ENCODE measurements around the gene AFAP1. TPM values are rescaled to one million over a fixed set of nuclear protein-coding genes. Genes with fewer than 3 reads are reported as not detected.
A peak's percentile ranks its signal among the peaks of the same experiment; 100 is the strongest.
"Not testable (repeated sequence)": the region's sequence is repeated elsewhere in the genome, so short reads cannot be mapped to it uniquely, and the experiment has no call there.

AFAP1 gene
- total RNA-seq, 1 experiment from 2014 or later, result 11.3 TPM

- Histone ChIP-seq H3K4me3 (ENCODE audit: insufficient read depth, low read depth, low read length) (no peak overlapping the region), H3K27me3 (ENCODE audit: control insufficient read depth, insufficient read depth, low read length) (no peaks in the 10 kb centered on the region), H3K36me3 (replicated peaks; ENCODE audit: control insufficient read depth, insufficient read depth, low read length) (no peaks in the 10 kb centered on the region)
- no peak for DNase-seq
Measured at GRCh38 chr4:7922466-7922865, 17.2 kb downstream of the AFAP1 start.

DNA sequence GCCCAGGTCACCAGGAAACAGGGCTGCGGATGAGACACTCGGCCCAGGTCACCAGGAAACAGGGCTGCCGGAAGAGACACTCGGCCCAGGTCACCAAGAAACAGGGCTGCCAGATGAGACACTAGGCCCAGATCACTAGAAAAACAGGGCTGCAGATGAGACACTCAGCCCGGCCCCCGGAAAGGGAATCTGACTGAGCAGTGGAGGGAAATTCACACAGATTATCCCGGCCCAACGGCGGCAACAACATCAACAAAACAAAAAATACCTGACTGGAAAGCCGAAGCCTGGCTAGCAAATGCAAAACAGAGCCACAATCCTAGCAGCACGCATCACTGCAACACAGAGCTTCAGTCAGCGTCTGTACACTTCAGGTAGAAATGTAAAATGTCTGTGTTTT lies 20.7 kb downstream of the AFAP1 start:
- H3K36me3 ChIP-seq (replicated peaks; ENCODE audit: control insufficient read depth, insufficient read depth, low read length), result no peaks in the 10 kb centered on the region
- H3K4me3 ChIP-seq (ENCODE audit: insufficient read depth, low read depth, low read length), result no peak overlapping the region
- no peak for DNase-seq
- no peaks in the 10 kb centered on the region for H3K27me3 ChIP-seq (ENCODE audit: control insufficient read depth, insufficient read depth, low read length)

DNA sequence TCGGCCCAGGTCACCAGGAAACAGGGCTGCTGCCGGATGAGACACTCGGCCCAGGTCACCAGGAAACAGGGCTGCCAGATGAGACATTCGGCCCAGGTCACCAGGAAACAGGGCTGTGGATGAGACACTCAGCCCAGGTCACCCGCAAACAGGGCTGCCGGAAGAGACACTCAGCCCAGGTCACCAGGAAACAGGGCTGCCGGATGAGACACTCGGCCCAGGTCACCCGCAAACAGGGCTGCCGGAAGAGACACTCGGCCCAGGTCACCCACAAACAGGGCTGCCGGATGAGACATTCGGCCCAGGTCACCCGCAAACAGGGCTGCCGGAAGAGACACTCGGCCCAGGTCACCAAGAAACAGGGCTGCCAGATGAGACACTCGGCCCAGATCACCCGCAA lies 21.5 kb downstream of the AFAP1 start:
- H3K4me3 ChIP-seq (ENCODE audit: insufficient read depth, low read depth, low read length); H3K36me3 ChIP-seq (replicated peaks; ENCODE audit: control insufficient read depth, insufficient read depth, low read length); DNase-seq; H3K27me3 ChIP-seq (ENCODE audit: control insufficient read depth, insufficient read depth, low read length): not testable (repeated sequence)

GRCh38 chr4:7917669-7918068 lies 22.0 kb downstream of the AFAP1 start:
- Histone ChIP-seq H3K27me3 (ENCODE audit: control insufficient read depth, insufficient read depth, low read length) (no peaks in the 10 kb centered on the region), H3K36me3 (replicated peaks; ENCODE audit: control insufficient read depth, insufficient read depth, low read length) (no peaks in the 10 kb centered on the region), H3K4me3 (ENCODE audit: insufficient read depth, low read depth, low read length) (no peak overlapping the region)
- no peak for DNase-seq

DNA sequence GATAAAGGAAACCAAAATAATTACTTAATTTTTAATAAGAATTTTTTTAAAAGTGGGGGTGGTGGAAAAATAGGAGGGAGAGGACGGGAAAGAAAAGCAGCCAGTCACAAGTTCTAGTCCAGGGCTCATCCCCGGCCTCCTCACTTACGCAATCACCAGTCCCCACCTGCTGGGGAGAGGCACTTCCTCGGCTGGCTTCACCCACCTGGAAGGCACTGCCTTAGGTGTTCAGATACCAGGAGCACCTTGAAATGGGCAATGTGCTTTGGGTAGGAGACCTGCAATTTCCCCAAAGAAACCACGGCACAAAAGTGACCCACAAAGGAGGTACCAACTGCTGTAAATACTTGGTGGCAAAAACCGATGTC lies 23.8 kb downstream of the AFAP1 start:
- Histone ChIP-seq H3K27me3 (ENCODE audit: control insufficient read depth, insufficient read depth, low read length) (no peaks in the 10 kb centered on the region), H3K4me3 (ENCODE audit: insufficient read depth, low read depth, low read length) (no peak overlapping the region), H3K36me3 (replicated peaks; ENCODE audit: control insufficient read depth, insufficient read depth, low read length) (no peaks in the 10 kb centered on the region)
- no peak for DNase-seq

GRCh38 chr4:7912826-7913225 lies 26.8 kb downstream of the AFAP1 start:
- no peak for DNase-seq
- Histone ChIP-seq H3K4me3 (ENCODE audit: insufficient read depth, low read depth, low read length) (no peak overlapping the region), H3K36me3 (replicated peaks; ENCODE audit: control insufficient read depth, insufficient read depth, low read length) (no peaks in the 10 kb centered on the region), H3K27me3 (ENCODE audit: control insufficient read depth, insufficient read depth, low read length) (no peaks in the 10 kb centered on the region)

- Histone ChIP-seq H3K27me3 (ENCODE audit: control insufficient read depth, insufficient read depth, low read length) (no peaks in the 10 kb centered on the region), H3K4me3 (ENCODE audit: insufficient read depth, low read depth, low read length) (no peak overlapping the region), H3K36me3 (replicated peaks; ENCODE audit: control insufficient read depth, insufficient read depth, low read length) (no peaks in the 10 kb centered on the region)
- DNase-seq, result peak; percentile 74
Measured at GRCh38 chr4:7910952-7911578, 28.6 kb downstream of the AFAP1 start.

DNA sequence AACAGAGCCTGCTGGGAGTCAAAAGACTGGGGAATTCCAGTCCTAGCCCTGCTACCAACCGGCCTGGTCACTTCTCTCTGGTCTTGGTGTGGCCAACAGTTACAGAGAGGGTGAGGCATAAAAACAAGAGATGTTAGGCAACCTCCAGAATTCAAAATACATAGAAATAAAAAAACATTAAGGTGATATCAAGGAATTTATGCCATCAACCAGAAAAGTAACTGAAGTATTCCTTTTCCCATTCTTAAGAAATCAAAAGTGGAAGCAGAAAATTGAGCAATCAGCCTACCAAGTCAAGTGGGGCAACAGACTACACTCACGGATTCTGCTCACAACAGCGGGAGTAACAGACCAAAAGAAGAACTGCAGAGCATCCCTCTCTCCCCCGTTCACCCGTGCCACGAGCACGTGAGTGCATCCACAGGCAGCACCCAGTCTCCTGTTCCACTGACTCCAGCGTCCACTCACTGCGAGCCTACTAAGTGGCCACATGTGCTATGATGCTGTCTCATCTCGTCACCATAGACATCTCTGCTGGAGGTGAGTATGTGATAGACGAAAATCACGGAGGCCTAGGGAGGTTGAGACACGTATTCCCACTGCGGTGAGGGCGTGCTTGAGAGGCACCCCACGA lies 29.3 kb downstream of the AFAP1 start:
- no peak overlapping the region for H3K4me3 ChIP-seq (ENCODE audit: insufficient read depth, low read depth, low read length)
- no peaks in the 10 kb centered on the region for H3K36me3 ChIP-seq (replicated peaks; ENCODE audit: control insufficient read depth, insufficient read depth, low read length)
- no peaks in the 10 kb centered on the region for H3K27me3 ChIP-seq (ENCODE audit: control insufficient read depth, insufficient read depth, low read length)
- no peak for DNase-seq

DNA sequence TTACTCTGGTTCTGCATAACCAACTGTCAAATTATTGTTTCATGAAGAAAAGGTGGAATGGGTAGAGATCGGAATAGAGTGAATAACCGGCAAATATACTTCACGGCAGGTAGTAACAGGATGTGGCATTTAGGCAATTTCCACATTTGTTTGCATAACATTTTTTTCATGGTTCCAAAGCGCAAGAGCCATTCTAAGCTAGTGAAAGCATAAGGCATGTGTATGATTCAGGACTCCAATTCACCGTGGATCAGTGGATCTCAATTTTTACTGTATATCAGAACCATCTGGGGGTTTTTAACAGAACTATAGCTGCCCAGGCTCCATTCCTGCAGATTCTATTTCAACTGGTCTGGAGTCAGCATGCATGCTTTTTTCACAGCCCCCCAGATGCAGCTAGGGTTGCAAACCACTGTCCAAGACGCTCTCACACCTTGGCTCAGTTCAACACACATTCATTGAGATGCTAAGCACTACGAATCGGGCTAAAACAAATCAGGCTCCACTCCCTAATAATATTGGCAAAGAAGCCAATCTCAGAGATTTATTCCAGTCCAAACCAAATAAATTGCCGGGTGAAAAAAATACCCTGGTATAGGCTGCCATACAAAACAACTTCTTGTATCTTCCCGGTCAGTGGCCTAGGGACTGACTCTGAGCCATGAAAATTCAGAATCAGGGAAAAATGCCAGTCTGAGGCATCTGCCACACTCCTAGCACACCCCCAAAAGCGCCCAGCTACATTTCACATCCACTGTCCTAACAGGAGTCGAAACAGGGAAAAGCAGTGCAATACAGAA lies 30.0 kb downstream of the AFAP1 start:
- no peak for DNase-seq
- Histone ChIP-seq H3K27me3 (ENCODE audit: control insufficient read depth, insufficient read depth, low read length) (no peaks in the 10 kb centered on the region), H3K36me3 (replicated peaks; ENCODE audit: control insufficient read depth, insufficient read depth, low read length) (no peaks in the 10 kb centered on the region), H3K4me3 (ENCODE audit: insufficient read depth, low read depth, low read length) (no peak overlapping the region)

- Histone ChIP-seq H3K36me3 (replicated peaks; ENCODE audit: control insufficient read depth, insufficient read depth, low read length) (no peaks in the 10 kb centered on the region), H3K4me3 (ENCODE audit: insufficient read depth, low read depth, low read length) (no peak overlapping the region), H3K27me3 (ENCODE audit: control insufficient read depth, insufficient read depth, low read length) (no peaks in the 10 kb centered on the region)
- DNase-seq, result no peak
Measured at GRCh38 chr4:7908668-7909067, 31.0 kb downstream of the AFAP1 start.

DNA sequence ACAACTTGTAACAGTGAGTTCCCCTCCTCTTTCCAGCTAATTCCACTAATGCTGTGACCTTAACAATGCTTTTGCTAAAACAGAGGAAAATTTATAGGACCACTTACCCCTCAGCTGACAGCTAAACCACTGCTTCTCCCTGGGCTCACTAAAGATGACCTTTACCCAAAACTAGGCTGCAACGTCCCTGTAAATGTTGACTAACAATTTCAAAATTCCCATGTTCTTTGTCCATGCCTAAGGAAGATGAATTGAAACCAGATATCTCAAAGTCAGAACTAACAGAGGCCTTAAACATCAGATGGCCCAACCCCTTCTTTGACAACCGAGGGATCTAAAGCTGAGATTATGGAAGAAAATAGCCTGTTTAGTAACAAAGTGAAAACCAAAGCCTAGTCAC lies 32.5 kb downstream of the AFAP1 start:
- Histone ChIP-seq H3K27me3 (ENCODE audit: control insufficient read depth, insufficient read depth, low read length) (no peaks in the 10 kb centered on the region), H3K4me3 (ENCODE audit: insufficient read depth, low read depth, low read length) (no peak overlapping the region), H3K36me3 (replicated peaks; ENCODE audit: control insufficient read depth, insufficient read depth, low read length) (no peaks in the 10 kb centered on the region)
- no peak for DNase-seq

- no peak overlapping the region for H3K4me3 ChIP-seq (ENCODE audit: insufficient read depth, low read depth, low read length)
- no peak for DNase-seq
- H3K36me3 ChIP-seq (replicated peaks; ENCODE audit: control insufficient read depth, insufficient read depth, low read length), result no peaks in the 10 kb centered on the region
- no peaks in the 10 kb centered on the region for H3K27me3 ChIP-seq (ENCODE audit: control insufficient read depth, insufficient read depth, low read length)
Measured at GRCh38 chr4:7906171-7906701, 33.4 kb downstream of the AFAP1 start.

DNA sequence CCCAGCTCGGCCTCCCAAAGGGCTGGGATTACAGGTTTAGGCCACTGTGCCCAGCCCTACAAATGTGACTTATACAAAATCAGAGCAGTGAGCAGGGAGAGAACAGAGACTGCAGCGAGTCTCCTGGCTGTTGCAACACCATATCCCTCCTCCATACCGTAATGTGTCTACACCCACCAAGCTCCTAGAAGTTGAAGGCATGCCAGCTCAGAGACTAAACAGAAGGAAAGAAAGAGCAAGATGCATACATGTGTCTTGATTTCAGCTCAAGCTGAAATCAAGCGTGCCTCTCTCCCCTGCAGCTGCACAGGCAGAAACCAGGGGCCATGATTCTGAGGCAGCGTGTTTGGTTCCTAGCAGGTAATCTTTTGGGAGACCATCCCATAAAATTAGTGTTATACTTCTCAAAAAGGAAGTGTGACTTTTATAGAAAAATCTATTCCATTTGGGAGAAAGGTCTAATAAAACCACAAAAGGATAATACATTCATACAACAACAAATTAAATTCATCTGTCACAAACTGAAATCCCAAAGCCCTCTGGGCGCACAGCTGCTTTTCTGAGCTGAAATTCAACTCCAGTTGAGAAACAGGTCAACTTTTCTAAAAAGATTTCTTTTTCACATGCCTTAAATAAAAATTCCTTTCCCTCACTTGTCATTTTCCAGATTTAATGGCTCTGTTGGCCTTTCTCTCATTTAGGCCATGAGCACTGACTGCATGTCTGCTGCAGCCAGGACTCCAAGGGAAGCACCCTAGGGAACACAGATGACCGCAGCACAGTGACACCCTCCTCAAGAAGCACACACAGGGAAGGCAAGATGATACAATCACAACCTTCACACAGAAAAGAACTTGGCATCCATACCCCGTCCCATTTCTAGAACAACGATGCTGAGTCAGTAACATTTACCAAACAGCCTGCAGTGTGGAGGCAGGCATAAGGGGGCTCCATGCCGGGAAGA lies 34.4 kb downstream of the AFAP1 start:
- no peak for DNase-seq
- Histone ChIP-seq H3K36me3 (replicated peaks; ENCODE audit: control insufficient read depth, insufficient read depth, low read length) (no peaks in the 10 kb centered on the region), H3K4me3 (ENCODE audit: insufficient read depth, low read depth, low read length) (no peak overlapping the region)

DNA sequence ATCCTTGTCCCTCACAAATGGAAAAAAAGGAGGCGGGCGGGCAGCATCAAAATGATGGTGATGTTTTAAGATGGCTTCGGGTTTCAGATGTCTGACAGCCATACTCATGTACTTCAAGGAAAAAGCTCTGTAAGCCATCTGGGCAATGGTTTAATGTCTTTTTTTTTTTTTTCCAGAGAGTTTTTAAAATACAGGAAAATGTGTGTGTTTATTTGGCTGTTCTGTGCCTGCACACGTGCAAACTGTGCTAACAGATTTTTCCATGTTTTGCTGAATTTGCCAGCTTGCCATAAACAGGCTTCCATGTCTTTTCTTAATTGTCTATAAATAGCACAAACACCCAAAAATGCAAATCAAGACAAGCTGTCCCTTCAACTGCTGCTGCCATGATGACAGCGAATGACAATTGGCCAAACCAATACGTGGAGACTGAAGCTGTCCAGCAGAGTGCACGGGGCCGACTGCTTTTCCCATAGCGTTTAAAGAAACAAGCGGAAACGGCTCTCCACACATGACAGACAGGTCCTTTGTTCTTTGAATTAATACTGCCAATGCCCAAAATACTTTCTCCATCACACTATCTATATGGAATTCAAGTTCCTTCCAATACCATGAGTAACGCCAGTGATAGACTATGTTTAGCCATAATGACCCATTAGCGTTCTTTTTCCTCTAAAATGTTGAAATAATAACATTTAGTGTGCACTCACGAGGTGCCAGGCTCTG lies 35.7 kb downstream of the AFAP1 start:
- Histone ChIP-seq H3K27me3 (ENCODE audit: control insufficient read depth, insufficient read depth, low read length) (no peaks in the 10 kb centered on the region), H3K36me3 (replicated peaks; ENCODE audit: control insufficient read depth, insufficient read depth, low read length) (no peaks in the 10 kb centered on the region), H3K4me3 (ENCODE audit: insufficient read depth, low read depth, low read length) (no peak overlapping the region)
- DNase-seq, result no peak

More for the DNA sequence above, 34.4 kb downstream of the AFAP1 start:
- H3K27me3 ChIP-seq (ENCODE audit: control insufficient read depth, insufficient read depth, low read length), result no peaks in the 10 kb centered on the region
